ENCODE data around the gene CSNK1G1.
"Not testable (repeated sequence)": the region's sequence is repeated elsewhere in the genome, so short reads cannot be mapped to it uniquely, and the experiment has no call there.

The CSNK1G1 gene

GRCh38 chr15:64333986-64334929 is 21.7 kb downstream of the CSNK1G1 start:
- TF ChIP-seq CTCF (IDR thresholded peaks at IDR 0.05) (peak; percentile 25), ZFX (IDR thresholded peaks at IDR 0.05; ENCODE audit: borderline replicate concordance) (no peak)
- H3K27ac ChIP-seq, result no peak overlapping the region

- no peak for TF ChIP-seq ZFX (IDR thresholded peaks at IDR 0.05; ENCODE audit: borderline replicate concordance)
- no peak for TF ChIP-seq CTCF (IDR thresholded peaks at IDR 0.05)
- H3K27ac ChIP-seq, result no peak overlapping the region
Observed at GRCh38 chr15:64333516-64333915, 22.5 kb downstream of the CSNK1G1 start.

GRCh38 chr15:64331668-64332067 is 24.3 kb downstream of the CSNK1G1 start:
- H3K27ac ChIP-seq, result not testable (repeated sequence)

- H3K27ac ChIP-seq, result not testable (repeated sequence)
Observed at GRCh38 chr15:64326975-64327374, 29.0 kb downstream of the CSNK1G1 start.

GRCh38 chr15:64326458-64326857 is 29.5 kb downstream of the CSNK1G1 start:
- not testable (repeated sequence) for H3K27ac ChIP-seq

- TF ChIP-seq ZFX (IDR thresholded peaks at IDR 0.05; ENCODE audit: borderline replicate concordance), result no peak
- TF ChIP-seq CTCF (IDR thresholded peaks at IDR 0.05), result no peak
- no peak overlapping the region for H3K27ac ChIP-seq
Observed at GRCh38 chr15:64324165-64324877, 31.7 kb downstream of the CSNK1G1 start.

- no peak overlapping the region for H3K27ac ChIP-seq
- TF ChIP-seq ZFX (IDR thresholded peaks at IDR 0.05; ENCODE audit: borderline replicate concordance) (no peak), CTCF (IDR thresholded peaks at IDR 0.05) (no peak)
Observed at GRCh38 chr15:64315216-64315615, 40.8 kb downstream of the CSNK1G1 start.

GRCh38 chr15:64314456-64314855 is 41.5 kb downstream of the CSNK1G1 start:
- H3K27ac ChIP-seq, result no peak overlapping the region

More at GRCh38 chr15:64314456-64314855, 41.5 kb downstream of the CSNK1G1 start:
- TF ChIP-seq CTCF (IDR thresholded peaks at IDR 0.05), result no peak
- TF ChIP-seq ZFX (IDR thresholded peaks at IDR 0.05; ENCODE audit: borderline replicate concordance), result no peak
